ENCODE data around the gene CPSF2.
"Not testable (repeated sequence)": the region's sequence is repeated elsewhere in the genome, so short reads cannot be mapped to it uniquely, and the experiment has no call there.

Gene CPSF2

DNA sequence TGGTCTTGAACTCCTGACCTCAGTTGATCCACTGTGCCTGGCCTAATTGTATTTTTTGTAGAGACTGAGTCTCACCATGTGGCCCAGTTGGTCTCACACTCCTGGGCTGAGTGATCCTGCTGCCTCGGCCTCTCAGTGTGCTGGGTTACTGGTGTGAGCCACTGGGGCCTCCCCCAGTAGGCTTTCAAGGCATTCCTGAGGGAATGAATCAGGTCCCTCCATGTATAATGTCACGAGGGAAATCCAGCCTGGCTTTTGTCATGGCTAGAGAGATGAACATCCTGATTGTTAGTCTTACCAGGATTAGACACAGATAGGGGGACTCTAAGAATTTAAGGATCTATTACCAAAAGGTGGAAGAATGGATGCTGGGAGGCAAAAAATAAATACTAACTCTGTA is 51.9 kb downstream of the CPSF2 start:
- no CpG with 5 or more reads among the region's 2 CpGs for WGBS (ENCODE audit: extremely low coverage, insufficient coverage, insufficient read length)
- Histone ChIP-seq H3K4ac (ENCODE audit: low read depth, low read length) (no peak overlapping the region), H3K79me2 (ENCODE audit: control insufficient read depth, insufficient read depth, low read length, poor library complexity) (no peaks in the 10 kb centered on the region), H4K91ac (ENCODE audit: low read depth, low read length) (no peak overlapping the region), H3K23ac (ENCODE audit: low read length) (no peak overlapping the region), H3K4me2 (ENCODE audit: low read length) (no peak overlapping the region), H2BK5ac (ENCODE audit: low read depth, low read length, poor library complexity) (no peak overlapping the region), H2AFZ (ENCODE audit: insufficient read depth, low read length, poor library complexity) (no peak overlapping the region), H2BK12ac (ENCODE audit: low read length) (no peak overlapping the region), H4K8ac (ENCODE audit: low read depth, low read length) (no peak overlapping the region), H3K18ac (ENCODE audit: low read length) (no peak overlapping the region), H2BK120ac (ENCODE audit: insufficient read depth, low read length, poor library complexity) (no peak overlapping the region), H3K9ac (ENCODE audit: low read length) (no peak overlapping the region), H3K4me1 (ENCODE audit: control insufficient read depth in 1 of 2, insufficient read depth in 2 of 2, low read length in 2 of 2) (peaks cover 0 to 2% of the 10 kb centered on the region in 2 experiments), H3K27me3 (ENCODE audit: insufficient read depth, low read length) (no peaks in the 10 kb centered on the region), H3K4me3 (ENCODE audit: low read depth, low read length) (no peak overlapping the region), H3K79me1 (ENCODE audit: low read length) (no peaks in the 10 kb centered on the region), H3K9me3 (ENCODE audit: insufficient read depth, low read depth, low read length) (no peaks in the 10 kb centered on the region), H2AK5ac (ENCODE audit: low read length) (no peak overlapping the region), H3K27ac (ENCODE audit: low read depth, low read length) (no peak overlapping the region), H4K12ac (ENCODE audit: low read depth, low read length) (no peak overlapping the region), H3K36me3 (ENCODE audit: control insufficient read depth in 1 of 2, insufficient read depth in 2 of 2, low read length in 2 of 2) (no peaks in the 10 kb centered on the region), H3K14ac (ENCODE audit: low read length) (no peak overlapping the region)
- no peak for DNase-seq

DNA sequence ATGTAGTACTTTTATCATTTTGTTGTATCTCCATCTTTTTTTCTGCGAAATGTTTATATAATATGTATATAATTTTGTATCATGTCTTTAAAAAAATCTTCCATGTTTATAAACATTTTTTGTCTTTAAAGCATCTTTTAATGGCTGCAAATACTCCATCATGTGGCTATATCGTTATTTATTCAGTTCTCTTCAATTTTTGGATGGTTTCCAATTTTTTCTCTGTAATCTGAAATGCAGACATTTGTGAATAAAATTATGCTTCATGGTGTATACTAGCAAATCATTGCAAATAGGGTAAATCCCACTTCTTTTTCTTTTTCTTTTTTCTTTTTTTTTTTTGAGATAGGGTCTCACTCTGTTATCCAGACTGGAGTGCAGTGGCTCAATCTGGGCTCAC is 54.0 kb downstream of the CPSF2 start:
- H3K4me3 ChIP-seq (ENCODE audit: low read depth, low read length) = no peak overlapping the region
- H2BK5ac ChIP-seq (ENCODE audit: low read depth, low read length, poor library complexity) = no peak overlapping the region
- no peaks in the 10 kb centered on the region for H3K27me3 ChIP-seq (ENCODE audit: insufficient read depth, low read length)
- H2BK12ac ChIP-seq (ENCODE audit: low read length) = no peak overlapping the region
- DNase-seq = no peak
- H3K4ac ChIP-seq (ENCODE audit: low read depth, low read length) = no peak overlapping the region
- no peak overlapping the region for H4K8ac ChIP-seq (ENCODE audit: low read depth, low read length)
- no peak overlapping the region for H2BK120ac ChIP-seq (ENCODE audit: insufficient read depth, low read length, poor library complexity)
- H3K36me3 ChIP-seq (ENCODE audit: control insufficient read depth in 1 of 2, insufficient read depth in 2 of 2, low read length in 2 of 2) = no peaks in the 10 kb centered on the region
- WGBS (ENCODE audit: extremely low coverage, insufficient coverage, insufficient read length) = no CpG with 5 or more reads among the region's 2 CpGs
- H3K18ac ChIP-seq (ENCODE audit: low read length) = no peak overlapping the region
- H3K79me1 ChIP-seq (ENCODE audit: low read length) = no peaks in the 10 kb centered on the region
- no peaks in the 10 kb centered on the region for H3K79me2 ChIP-seq (ENCODE audit: control insufficient read depth, insufficient read depth, low read length, poor library complexity)
- H3K9me3 ChIP-seq (ENCODE audit: insufficient read depth, low read depth, low read length) = no peaks in the 10 kb centered on the region
- no peak overlapping the region for H3K9ac ChIP-seq (ENCODE audit: low read length)
- no peak overlapping the region for H4K91ac ChIP-seq (ENCODE audit: low read depth, low read length)
- H2AK5ac ChIP-seq (ENCODE audit: low read length) = no peak overlapping the region
- no peak overlapping the region for H2AFZ ChIP-seq (ENCODE audit: insufficient read depth, low read length, poor library complexity)
- H3K4me1 ChIP-seq (ENCODE audit: control insufficient read depth in 1 of 2, insufficient read depth in 2 of 2, low read length in 2 of 2) = peaks cover 0 to 2% of the 10 kb centered on the region in 2 experiments
- H3K27ac ChIP-seq (ENCODE audit: low read depth, low read length) = no peak overlapping the region
- H3K14ac ChIP-seq (ENCODE audit: low read length) = no peak overlapping the region
- H4K12ac ChIP-seq (ENCODE audit: low read depth, low read length) = no peak overlapping the region
- no peak overlapping the region for H3K23ac ChIP-seq (ENCODE audit: low read length)
- H3K4me2 ChIP-seq (ENCODE audit: low read length) = no peak overlapping the region

DNA sequence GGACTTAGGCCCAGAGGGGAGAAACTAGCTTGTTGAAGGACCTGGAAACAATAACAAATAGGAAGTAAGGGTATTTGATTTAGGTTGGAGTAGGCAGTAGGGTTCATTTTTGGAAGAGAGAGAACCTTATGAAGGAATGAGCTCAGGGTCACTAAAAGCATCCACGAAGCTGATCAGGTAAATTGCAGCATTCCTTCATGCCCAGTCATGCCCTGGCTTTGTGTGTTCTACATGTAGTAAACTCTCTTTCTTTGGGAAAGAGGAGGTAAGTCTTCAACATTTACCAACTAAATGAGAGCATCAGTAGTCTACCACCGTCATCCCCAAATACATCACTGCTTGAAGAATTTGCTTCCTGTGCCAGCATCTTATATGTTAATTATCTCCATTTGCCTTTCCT is 54.7 kb downstream of the CPSF2 start:
- Histone ChIP-seq H3K9me3 (ENCODE audit: insufficient read depth, low read depth, low read length) (no peaks in the 10 kb centered on the region), H4K12ac (ENCODE audit: low read depth, low read length) (no peak overlapping the region), H3K4me2 (ENCODE audit: low read length) (no peak overlapping the region), H3K36me3 (ENCODE audit: control insufficient read depth in 1 of 2, insufficient read depth in 2 of 2, low read length in 2 of 2) (no peaks in the 10 kb centered on the region), H3K79me1 (ENCODE audit: low read length) (no peaks in the 10 kb centered on the region), H3K27me3 (ENCODE audit: insufficient read depth, low read length) (no peaks in the 10 kb centered on the region), H3K14ac (ENCODE audit: low read length) (no peak overlapping the region), H3K9ac (ENCODE audit: low read length) (no peak overlapping the region), H2AFZ (ENCODE audit: insufficient read depth, low read length, poor library complexity) (no peak overlapping the region), H4K8ac (ENCODE audit: low read depth, low read length) (no peak overlapping the region), H3K23ac (ENCODE audit: low read length) (no peak overlapping the region), H3K4ac (ENCODE audit: low read depth, low read length) (no peak overlapping the region), H3K4me3 (ENCODE audit: low read depth, low read length) (no peak overlapping the region), H3K27ac (ENCODE audit: low read depth, low read length) (no peak overlapping the region), H3K18ac (ENCODE audit: low read length) (no peak overlapping the region), H2BK120ac (ENCODE audit: insufficient read depth, low read length, poor library complexity) (no peak overlapping the region), H2BK5ac (ENCODE audit: low read depth, low read length, poor library complexity) (no peak overlapping the region), H3K4me1 (ENCODE audit: control insufficient read depth in 1 of 2, insufficient read depth in 2 of 2, low read length in 2 of 2) (peaks cover 0 to 2% of the 10 kb centered on the region in 2 experiments), H2AK5ac (ENCODE audit: low read length) (no peak overlapping the region), H2BK12ac (ENCODE audit: low read length) (no peak overlapping the region), H3K79me2 (ENCODE audit: control insufficient read depth, insufficient read depth, low read length, poor library complexity) (no peaks in the 10 kb centered on the region), H4K91ac (ENCODE audit: low read depth, low read length) (no peak overlapping the region)
- WGBS (ENCODE audit: extremely low coverage, insufficient coverage, insufficient read length) = no CpG with 5 or more reads among the region's 2 CpGs
- DNase-seq = no peak

DNA sequence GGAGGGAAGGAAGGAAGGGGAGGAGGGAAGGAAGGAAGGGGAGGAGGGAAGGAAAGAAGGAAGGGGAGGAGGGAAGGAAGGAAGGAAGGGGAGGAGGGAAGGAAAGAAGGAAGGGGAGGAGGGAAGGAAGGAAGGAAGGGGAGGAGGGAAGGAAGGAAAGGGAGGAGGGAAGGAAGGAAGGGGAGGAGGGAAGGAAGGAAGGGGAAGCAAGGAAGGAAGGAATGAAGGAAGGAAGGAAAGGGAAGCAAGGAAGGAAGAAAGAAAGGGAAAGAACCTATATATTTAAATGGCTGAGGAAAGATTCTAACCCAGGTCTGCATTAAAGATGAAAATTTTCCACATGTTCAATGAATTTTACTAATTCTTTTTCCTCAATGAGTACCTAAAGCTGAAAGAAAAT is 57.4 kb downstream of the CPSF2 start:
- not testable (repeated sequence) for H2AFZ ChIP-seq (ENCODE audit: insufficient read depth, low read length, poor library complexity); H3K23ac ChIP-seq (ENCODE audit: low read length); H2BK120ac ChIP-seq (ENCODE audit: insufficient read depth, low read length, poor library complexity); H3K4me3 ChIP-seq (ENCODE audit: low read depth, low read length); H3K4me2 ChIP-seq (ENCODE audit: low read length); H3K27me3 ChIP-seq (ENCODE audit: insufficient read depth, low read length); H3K4me1 ChIP-seq (ENCODE audit: control insufficient read depth in 1 of 2, insufficient read depth in 2 of 2, low read length in 2 of 2); H3K79me2 ChIP-seq (ENCODE audit: control insufficient read depth, insufficient read depth, low read length, poor library complexity); DNase-seq; H4K12ac ChIP-seq (ENCODE audit: low read depth, low read length); H2BK12ac ChIP-seq (ENCODE audit: low read length); H3K9ac ChIP-seq (ENCODE audit: low read length); H3K9me3 ChIP-seq (ENCODE audit: insufficient read depth, low read depth, low read length); H3K36me3 ChIP-seq (ENCODE audit: control insufficient read depth in 1 of 2, insufficient read depth in 2 of 2, low read length in 2 of 2); H4K8ac ChIP-seq (ENCODE audit: low read depth, low read length); H3K27ac ChIP-seq (ENCODE audit: low read depth, low read length); H2AK5ac ChIP-seq (ENCODE audit: low read length); H3K18ac ChIP-seq (ENCODE audit: low read length); H2BK5ac ChIP-seq (ENCODE audit: low read depth, low read length, poor library complexity); H4K91ac ChIP-seq (ENCODE audit: low read depth, low read length); H3K79me1 ChIP-seq (ENCODE audit: low read length); H3K4ac ChIP-seq (ENCODE audit: low read depth, low read length); H3K14ac ChIP-seq (ENCODE audit: low read length)

All from trophoblast cell (in vitro differentiated cells and primary cell).